Hematopoietic multipotent progenitor cell treated with erythropoietin and hydrocortisone succinate and interleukin-3 and kit ligand, for 6 days (in vitro differentiated cells): ENCODE measurements around the gene CCDC27.
"Not testable (repeated sequence)": the region's sequence is repeated elsewhere in the genome, so short reads cannot be mapped to it uniquely, and the experiment has no call there.

ENCODE experiments used
- DNase-seq: peaks from one replicate; pipeline ENCODE4 v3.0.0-alpha.2; 2015

The CCDC27 gene

DNA sequence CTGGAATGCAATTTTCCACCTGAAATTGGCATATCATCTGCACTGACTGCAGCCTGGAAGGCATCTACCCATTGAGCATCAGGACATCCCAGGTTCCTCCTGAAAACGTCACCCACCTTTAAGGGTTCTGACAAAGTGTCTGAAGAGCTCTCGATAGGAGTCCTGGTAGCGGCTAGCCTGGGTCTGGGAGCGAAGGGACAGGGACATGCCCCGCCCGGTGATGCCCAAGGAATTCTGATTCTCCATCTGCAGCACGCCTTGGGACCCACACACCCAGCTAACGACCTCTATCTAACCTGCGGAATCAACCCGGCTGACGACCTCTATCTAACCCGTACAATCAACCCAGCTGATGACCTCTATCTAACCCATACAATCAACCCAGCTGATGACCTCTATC is 13.3 kb upstream of the CCDC27 start:
- DNase-seq, result no peak

- DNase-seq, result no peak
Measured at GRCh38 chr1:3740042-3740441, 12.2 kb upstream of the CCDC27 start.

- DNase-seq, result no peak
Measured at GRCh38 chr1:3740752-3741151, 11.5 kb upstream of the CCDC27 start.

DNA sequence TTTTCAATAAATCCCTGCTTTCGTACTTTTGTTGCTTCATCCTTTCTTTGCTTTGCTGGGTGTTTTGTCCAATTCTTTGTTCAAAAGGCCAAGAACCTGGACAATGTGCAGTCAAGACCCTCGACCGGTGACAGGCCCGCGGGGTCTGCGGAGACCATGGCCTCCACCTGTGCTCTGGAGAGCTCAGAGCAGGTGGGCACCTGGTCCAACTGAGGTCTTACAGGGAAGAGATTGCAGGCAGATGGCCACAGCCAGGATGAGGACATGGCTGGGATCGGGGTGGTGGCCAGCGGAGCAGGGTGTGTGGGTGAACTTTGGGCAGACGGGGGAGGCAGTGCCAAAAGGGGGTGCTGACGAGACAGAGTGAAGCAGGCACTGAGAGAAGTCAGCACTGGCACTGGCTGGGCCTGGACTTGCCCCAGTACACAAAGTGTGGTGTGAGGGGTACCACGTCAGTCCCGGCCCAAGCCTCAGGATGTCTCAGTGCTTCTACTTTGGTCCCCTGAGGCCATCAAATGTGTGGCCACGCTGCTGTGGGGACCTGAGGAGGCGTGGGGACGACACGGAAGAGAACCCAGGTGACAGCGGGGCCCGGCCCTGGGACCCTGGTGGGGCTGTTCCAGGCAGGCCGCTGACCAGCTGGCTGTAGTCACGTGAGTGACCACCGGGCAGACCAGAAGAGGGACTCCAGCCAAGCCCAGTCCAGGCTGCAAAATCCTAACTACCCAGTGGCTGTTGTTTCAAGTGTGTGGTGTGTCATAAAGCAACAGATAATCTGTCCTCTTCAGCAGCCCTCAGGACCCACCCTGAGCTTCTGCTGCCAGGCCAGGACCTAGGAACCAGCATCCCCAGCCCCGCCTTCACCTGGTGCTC is 10.4 kb upstream of the CCDC27 start:
- DNase-seq, result no peak

GRCh38 chr1:3742439-3743298 is 9.6 kb upstream of the CCDC27 start:
- no peak for DNase-seq

DNA sequence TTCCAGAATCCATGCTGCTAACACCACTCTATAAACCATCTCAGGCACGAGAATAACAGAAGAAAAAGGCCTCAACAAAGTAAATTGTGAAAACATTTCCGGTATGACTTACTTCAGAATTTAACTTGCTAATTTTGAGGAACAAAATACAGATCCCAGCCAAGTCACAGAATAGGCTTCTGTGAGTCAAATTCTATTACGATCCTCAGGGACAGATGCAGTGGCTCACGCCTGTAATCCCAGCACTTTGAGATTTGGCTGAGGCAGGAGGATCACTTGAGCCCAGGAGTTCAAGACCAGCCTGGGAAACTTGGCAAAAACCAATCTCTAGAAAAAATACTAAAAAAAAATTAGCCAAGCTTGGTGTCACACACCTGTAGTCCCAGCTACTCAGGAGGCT is 8.8 kb upstream of the CCDC27 start:
- DNase-seq, result no peak

DNA sequence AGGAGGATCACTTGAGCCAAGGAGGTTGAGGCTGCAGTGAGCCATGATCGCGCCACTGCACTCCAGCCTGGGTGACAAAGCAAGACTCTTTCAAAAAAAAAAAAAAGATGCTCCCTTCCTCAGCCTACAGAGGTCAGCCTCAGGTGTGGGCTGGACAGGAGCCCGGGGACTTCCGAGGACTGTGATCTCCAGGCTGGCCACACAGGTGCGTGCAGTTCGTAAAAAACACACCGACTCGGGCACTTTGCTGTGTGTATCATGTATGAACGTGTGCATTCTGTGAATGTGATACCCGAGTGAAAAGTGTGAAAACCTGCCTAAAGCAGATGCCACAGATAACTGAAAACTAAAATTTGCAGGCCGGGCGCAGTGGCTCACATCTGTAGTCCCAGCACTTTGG is 8.4 kb upstream of the CCDC27 start:
- DNase-seq, result no peak

- no peak for DNase-seq
Measured at GRCh38 chr1:3744646-3745045, 7.6 kb upstream of the CCDC27 start.

GRCh38 chr1:3745071-3745470 is 7.2 kb upstream of the CCDC27 start:
- no peak for DNase-seq

DNA sequence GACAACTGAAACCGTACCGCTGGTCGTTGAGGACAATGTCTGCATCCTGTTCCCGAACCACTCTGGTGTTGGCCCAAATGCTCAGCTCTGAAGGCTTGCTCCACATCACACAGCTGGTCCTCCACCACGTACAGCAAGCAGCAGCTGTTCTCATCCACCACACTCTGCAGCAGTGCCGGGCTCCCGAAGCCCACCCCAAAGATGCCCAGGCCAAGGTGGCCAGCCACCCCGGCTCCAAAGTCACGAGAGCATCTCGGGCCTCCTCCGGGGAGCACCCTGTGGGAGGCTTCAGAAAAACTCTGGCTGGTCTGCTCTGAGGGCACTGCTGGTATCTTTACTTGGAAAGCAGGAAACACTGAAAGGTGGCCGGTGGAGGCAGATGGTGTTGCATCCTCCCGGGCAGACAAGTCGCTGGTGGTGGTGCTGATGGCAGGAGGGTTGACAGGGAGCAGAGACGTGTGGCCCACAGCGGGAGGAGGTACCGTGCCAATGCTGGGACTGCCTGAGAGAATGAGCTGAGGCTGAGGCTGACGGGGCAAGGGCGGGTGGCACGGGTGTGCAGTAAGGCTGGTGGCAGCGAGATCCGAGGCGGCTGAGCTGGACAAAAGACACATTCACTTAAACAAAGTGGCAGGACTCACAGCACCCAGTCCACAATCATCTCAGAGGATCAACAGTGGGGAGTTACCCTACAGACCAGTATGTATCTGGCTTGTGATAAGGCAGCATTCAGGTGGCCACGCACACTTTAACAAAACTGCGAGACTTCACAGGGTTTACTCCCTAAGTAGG is 6.5 kb upstream of the CCDC27 start:
- DNase-seq, result peak; percentile 69

- DNase-seq, result no peak
Measured at GRCh38 chr1:3746389-3746829, 5.8 kb upstream of the CCDC27 start.

DNA sequence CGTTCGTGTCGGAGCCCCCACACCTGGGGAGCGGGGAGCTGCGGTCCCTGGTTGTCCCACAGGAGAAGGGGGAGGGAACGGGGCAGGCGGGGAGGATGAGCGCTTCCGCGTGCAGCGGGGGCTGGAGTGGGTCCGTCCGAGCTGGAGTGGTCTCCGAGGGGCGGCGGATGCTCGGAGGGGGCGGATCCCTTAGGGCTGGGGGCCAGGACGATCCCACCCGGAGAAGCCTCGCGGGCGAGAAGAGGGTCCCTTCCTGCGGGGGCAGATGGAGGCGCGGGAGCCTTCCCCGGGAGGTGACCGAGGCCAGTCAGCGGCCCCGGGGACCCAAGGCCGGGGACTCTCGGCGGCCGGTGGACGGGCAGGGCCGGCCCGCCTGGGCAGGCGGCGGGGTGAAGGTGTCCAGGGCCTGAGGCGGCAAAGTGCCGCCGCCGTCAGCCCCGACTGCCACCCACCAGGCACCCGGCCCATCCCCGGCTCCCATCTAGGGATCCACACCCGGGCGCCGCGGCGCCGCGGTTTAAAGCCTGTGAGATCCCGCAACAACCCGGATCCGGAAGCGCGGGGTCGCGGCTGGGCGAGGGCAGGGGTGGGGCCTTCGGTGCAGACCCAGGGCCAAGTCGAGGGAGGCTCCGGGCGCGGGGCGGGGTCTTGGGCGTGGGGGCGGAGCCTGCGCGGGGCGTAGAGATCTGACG is 5.3 kb upstream of the CCDC27 start:
- peak; percentile 91 for DNase-seq

DNA sequence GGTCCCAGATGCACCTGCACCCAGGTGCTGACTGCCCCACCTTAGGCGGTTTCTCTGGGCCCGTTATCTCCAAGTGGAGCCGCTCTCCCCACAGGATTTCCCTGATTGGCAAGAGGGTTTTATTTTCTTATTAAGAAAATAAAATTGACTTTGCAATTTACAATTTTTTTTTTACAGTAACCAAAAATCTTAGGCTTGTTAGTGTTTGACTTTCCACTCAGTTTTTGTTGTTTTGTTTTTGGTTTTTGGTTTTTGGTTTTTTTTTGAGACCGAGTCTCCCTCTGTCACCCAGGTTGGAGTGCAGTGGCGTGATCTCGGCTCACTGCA is 4.8 kb upstream of the CCDC27 start:
- no peak for DNase-seq

GRCh38 chr1:3747903-3748302 is 4.3 kb upstream of the CCDC27 start:
- DNase-seq, result no peak

- not testable (repeated sequence) for DNase-seq
Measured at GRCh38 chr1:3748316-3748900, 3.8 kb upstream of the CCDC27 start.

GRCh38 chr1:3749512-3749911 is 2.7 kb upstream of the CCDC27 start:
- DNase-seq, result no peak

GRCh38 chr1:3750741-3751140 is 1.5 kb upstream of the CCDC27 start:
- peak; percentile 62 for DNase-seq

- no peak for DNase-seq
Measured at GRCh38 chr1:3753656-3754454, 1.6 kb downstream of the CCDC27 start.

DNA sequence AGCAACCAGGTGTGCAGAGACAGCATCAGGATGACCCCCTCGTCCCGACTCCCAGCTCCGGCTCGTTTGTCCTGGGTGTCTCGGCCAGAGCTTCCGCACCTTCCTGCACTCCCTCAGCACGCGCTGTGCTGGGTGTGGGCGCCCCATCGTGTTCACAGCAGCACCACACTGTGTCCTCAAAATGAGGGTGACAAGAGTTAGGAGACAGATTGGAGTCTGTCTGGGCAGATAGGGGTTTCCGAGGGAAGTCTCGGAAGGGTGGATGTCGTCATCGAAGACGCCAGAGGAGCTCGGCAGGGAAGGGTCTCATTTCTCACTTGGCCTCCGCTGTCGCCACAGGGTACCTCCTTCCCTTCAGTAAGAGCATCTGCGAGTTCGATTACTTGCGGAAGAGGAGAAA is 4.1 kb downstream of the CCDC27 start:
- DNase-seq, result no peak

GRCh38 chr1:3759164-3759563 is 6.9 kb downstream of the CCDC27 start:
- DNase-seq, result no peak

DNA sequence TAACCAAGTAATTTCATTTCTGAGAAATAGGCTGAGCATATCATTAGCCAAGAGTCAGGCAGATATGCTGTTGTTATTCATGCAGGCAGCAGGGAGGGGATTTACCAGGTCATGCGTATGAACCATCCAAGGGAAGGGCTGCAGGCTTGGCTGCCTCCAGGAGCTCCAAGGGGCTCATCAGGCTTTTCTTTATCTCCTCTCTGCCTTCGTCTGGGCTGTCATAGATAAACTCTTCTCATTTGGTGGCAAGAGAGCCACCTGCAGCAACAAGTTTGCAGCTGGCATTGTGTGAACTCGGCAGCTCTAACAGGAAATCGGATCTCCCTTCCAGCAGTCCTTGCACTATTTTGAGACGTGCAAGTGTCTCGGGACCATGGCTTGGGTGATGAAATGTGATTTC is 7.5 kb downstream of the CCDC27 start:
- DNase-seq, result peak; percentile 89
